ENCODE data around the gene EPN2.

DNA sequence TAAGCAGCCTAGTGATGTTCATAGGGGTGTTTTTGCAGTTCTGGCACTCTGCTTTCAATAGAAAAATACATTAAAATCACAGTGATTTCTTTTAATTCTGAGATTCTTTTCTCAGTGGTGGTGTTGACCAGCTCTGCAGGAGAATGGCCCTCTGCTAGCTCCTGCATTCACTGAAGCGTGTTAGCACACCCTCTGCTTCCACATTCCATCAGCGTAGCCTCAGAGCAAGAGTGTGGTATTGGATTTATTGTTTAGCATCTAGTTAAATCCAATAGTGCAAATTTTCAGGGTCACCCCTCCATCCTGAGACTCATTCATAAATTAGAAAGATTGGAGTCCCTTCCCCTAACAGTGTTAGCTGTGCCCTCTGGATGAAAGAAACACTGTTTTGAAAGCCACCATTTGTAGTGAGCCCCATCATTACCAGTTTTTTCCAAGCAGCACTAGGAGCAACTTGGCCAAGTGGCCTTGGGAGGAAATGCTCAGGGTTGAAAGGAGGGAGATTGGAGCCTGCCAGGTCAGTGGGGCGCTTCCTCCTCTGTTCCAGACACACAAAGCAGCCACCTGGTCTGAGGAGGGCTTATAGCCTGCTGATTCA is 79.7 kb downstream of the EPN2 start:
- TF ChIP-seq, protein P1, sequence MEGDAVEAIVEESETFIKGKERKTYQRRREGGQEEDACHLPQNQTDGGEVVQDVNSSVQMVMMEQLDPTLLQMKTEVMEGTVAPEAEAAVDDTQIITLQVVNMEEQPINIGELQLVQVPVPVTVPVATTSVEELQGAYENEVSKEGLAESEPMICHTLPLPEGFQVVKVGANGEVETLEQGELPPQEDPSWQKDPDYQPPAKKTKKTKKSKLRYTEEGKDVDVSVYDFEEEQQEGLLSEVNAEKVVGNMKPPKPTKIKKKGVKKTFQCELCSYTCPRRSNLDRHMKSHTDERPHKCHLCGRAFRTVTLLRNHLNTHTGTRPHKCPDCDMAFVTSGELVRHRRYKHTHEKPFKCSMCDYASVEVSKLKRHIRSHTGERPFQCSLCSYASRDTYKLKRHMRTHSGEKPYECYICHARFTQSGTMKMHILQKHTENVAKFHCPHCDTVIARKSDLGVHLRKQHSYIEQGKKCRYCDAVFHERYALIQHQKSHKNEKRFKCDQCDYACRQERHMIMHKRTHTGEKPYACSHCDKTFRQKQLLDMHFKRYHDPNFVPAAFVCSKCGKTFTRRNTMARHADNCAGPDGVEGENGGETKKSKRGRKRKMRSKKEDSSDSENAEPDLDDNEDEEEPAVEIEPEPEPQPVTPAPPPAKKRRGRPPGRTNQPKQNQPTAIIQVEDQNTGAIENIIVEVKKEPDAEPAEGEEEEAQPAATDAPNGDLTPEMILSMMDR (IDR thresholded peaks at IDR 0.05) = no peak
- no peak for TF ChIP-seq POLR2A (IDR thresholded peaks at IDR 0.05)
